HG03280 (cell line): ENCODE data around the gene ROBO1.

Experiments used
- ATAC-seq: cut with Tn5 transposase; IDR thresholded peaks from one replicate; pipeline ENCODE4 v1.9.1; 2021; ENCODE audit warnings: mild to moderate bottlenecking, moderate library complexity; ENCODE audit not compliant: unreplicated experiment

The ROBO1 gene

GRCh38 chr3:79385211-79385610, 382.6 kb downstream of the ROBO1 start:
- no peak for ATAC-seq

- no peak for ATAC-seq
Measured at GRCh38 chr3:79383402-79384012, 384.3 kb downstream of the ROBO1 start.

- no peak for ATAC-seq
Measured at GRCh38 chr3:79380581-79380980, 387.2 kb downstream of the ROBO1 start.

GRCh38 chr3:79378064-79378463, 389.7 kb downstream of the ROBO1 start:
- no peak for ATAC-seq

GRCh38 chr3:79369306-79369705, 398.5 kb downstream of the ROBO1 start:
- ATAC-seq = no peak

- no peak for ATAC-seq
Measured at GRCh38 chr3:79368403-79368802, 399.4 kb downstream of the ROBO1 start.

- no peak for ATAC-seq
Measured at GRCh38 chr3:79367803-79368202, 400.0 kb downstream of the ROBO1 start.

- ATAC-seq = no peak
Measured at GRCh38 chr3:79367066-79367465, 400.7 kb downstream of the ROBO1 start.

- ATAC-seq = no peak
Measured at GRCh38 chr3:79366414-79366813, 401.4 kb downstream of the ROBO1 start.

- ATAC-seq = no peak
Measured at GRCh38 chr3:79364784-79365183, 403.0 kb downstream of the ROBO1 start.

GRCh38 chr3:79362571-79363270, 405.1 kb downstream of the ROBO1 start:
- ATAC-seq = no peak

- ATAC-seq = no peak
Measured at GRCh38 chr3:79361748-79362378, 405.9 kb downstream of the ROBO1 start.

- ATAC-seq = no peak
Measured at GRCh38 chr3:79358327-79358726, 409.5 kb downstream of the ROBO1 start.

GRCh38 chr3:79354179-79354688, 413.6 kb downstream of the ROBO1 start:
- no peak for ATAC-seq

- no peak for ATAC-seq
Measured at GRCh38 chr3:79351699-79352098, 416.1 kb downstream of the ROBO1 start.

- no peak for ATAC-seq
Measured at GRCh38 chr3:79344876-79345871, 422.6 kb downstream of the ROBO1 start.

- ATAC-seq = no peak
Measured at GRCh38 chr3:79341961-79342360, 425.8 kb downstream of the ROBO1 start.

- ATAC-seq = no peak
Measured at GRCh38 chr3:79339846-79340245, 428.0 kb downstream of the ROBO1 start.

GRCh38 chr3:79337798-79338197, 430.0 kb downstream of the ROBO1 start:
- no peak for ATAC-seq

- no peak for ATAC-seq
Measured at GRCh38 chr3:79329154-79329553, 438.6 kb downstream of the ROBO1 start.

- no peak for ATAC-seq
Measured at GRCh38 chr3:79326642-79327041, 441.2 kb downstream of the ROBO1 start.
